ENCODE data around the gene NELL2.

- no peak for TF ChIP-seq POLR2AphosphoS5 (IDR thresholded peaks at IDR 0.05; ENCODE audit: low read depth, low read length)
- TF ChIP-seq TAF1 (IDR thresholded peaks at IDR 0.05; ENCODE audit: borderline replicate concordance, insufficient read depth, low read length), result no peak
- TF ChIP-seq REST (IDR thresholded peaks at IDR 0.05; ENCODE audit: insufficient read depth in 1 of 2, low read depth in 2 of 2, low read length in 2 of 2), result no peak
These were observed 13.0 kb upstream of the NELL2 start for GRCh38 chr12:44889162-44889561.

Measured in PFSK-1 (cell line).